SIG-M5 (cell line): ENCODE measurements around the gene TMEM89.

Source experiments
- DNase-seq: peaks from one replicate; lab custom pipeline; 2025; lab: John Stamatoyannopoulos, UW

Gene TMEM89

DNA sequence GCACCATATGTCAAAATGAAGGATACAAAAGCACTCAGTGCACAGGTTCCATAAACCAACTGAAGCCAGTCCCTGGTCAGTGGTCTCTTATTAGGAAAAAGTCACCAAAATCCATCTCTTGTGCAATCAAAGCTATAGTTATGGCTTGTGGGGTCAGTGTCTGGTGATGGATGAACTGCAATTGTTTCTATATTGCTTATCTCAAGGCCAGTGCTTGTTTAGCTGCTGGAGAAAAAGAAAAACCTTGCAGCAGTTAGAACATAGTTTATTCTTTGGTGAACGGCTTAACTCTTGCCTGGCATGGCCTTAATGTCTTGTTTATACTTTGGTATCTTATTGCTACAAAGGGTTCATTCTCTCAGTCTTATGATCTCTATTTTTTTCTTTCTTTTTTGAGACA lies 9.3 kb downstream of the TMEM89 start:
- no peak for DNase-seq

DNA sequence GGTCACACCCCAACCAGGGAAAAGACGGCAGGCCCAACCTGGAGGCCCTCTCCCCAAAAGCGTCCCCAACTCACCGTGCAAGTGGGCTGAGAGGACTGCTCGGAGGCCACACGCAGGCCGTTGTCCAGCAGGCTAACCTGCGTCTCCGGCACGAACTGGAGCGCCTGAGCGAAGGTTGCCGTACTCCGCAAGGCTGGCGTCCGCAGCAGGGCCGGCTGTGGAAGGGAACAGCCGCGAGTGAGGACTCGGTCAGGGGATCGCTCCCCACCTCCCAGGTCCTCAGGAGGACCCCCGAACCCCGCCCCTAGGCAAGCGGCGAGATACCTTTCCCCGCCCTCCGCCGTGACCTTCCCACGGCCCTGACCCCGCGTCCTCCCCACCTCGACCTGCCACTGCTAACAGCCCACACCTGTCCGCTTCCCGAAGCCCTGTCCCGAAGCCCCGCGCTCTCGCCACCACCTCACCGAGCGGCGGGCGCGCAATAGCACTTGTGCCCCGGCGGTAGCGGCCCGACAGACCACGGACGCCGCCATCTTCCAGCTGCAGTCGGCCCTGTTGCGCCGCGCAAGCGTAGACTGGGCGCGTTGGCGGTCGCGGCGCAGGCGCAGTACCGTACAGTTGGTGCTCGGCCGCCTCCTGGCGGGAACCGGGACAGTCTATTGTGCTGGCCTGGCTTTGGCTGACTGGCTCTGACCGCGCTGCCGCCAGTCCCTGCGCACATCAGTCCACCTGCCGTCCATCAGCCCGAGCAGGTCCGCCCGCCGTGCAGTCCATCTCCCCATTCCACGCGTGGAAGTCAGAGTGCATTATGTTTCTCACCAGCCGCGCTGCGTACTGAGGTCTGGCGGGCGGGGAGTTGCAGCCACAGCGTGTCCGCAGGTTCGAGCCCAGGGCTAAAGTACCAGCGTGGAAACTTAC lies 12.2 kb downstream of the TMEM89 start, which contains the start of gene UQCRC1:
Gene UQCRC1, minus strand, starts transcription at position 559 of the 918 bp plus-strand sequence. Its CDS starts 26 bp downstream, at position 533.
- DNase-seq = peak; percentile 63

GRCh38 chr3:48607519-48607918 lies 14.1 kb downstream of the TMEM89 start:
- no peak for DNase-seq

DNA sequence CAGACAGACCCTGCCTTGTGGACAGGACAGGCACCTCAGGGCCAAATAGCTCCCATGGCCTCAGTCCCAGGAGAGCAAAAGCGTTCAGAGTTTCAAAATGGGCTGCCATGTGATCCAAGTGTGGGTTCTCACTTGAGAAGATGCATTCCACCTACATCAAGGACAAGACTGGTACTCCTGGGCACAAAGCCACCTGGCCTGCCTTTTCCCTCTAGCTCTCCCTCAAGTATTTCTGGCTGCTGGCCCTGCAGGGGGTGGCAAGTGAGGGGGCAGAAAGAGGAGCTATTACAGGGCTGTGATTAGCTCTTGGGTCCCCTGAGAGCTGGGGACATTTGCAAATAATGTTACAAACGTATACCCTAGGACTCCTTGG lies 20.0 kb downstream of the TMEM89 start:
- no peak for DNase-seq

DNA sequence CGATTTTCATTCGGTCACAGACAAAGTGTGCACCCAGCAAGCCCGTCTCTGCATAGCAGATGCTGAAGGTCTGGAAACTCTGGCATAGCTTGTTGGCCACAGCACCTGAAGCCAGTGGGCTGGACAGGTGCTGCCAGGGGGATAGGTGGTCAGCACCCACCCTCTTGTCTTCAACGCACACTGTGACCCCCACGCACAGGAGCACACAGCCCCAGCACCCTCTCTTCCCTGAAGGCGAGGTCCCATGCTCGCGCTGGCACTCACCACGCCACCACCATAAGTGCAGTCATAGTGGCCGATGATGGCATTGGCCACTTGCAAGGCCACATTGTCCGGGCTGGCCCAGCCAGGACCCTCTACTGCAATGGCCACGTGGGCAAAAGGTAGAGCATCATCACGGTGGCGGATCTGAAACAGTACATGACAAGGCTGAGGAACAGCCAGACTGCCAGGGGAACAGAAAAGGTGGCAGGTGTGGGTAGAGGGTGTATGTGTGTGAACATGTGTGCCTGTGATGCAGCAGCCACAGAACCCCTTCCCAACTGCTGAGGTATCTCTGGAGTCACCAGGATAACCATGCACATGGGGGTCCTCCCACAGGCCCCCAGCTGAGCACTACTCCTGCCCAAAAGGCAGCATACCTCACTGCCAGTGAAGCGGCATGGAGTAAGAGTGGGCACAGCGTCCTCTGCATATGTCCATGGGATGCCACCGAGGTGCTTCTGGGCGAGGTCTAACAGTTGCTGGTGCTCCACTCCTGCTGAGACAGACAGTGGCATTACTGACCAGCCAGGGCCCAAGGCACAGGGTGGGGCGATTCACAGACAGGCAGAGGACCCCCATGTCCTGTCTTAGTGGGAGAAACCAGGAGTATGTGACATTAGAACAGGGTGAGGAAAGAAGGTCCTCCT lies 20.6 kb downstream of the TMEM89 start:
- DNase-seq = no peak

- no peak for DNase-seq
These were observed 21.9 kb downstream of the TMEM89 start for GRCh38 chr3:48599509-48600285.

DNA sequence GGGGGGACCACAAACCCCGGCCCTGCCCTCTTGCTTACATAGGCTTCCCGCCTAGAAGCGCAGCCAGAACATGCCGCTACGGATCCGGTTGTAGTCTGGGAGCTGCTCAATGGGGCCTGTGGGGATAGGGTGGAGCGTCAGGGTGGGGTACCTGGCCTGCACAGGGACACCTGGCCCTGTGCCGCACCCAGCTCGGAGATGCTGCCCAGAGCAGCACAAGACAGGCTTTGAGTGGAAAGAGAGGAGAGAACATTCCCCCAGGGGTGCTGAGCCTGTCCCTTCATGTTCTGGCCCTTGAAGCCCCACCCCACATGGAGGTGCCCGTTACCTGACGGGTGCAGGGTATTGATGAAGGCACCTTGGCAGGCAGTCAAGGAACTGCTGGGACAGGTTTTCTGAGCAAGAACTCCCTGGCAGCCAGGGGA lies 22.5 kb downstream of the TMEM89 start:
- no peak for DNase-seq

GRCh38 chr3:48598323-48599076 lies 23.1 kb downstream of the TMEM89 start:
- no peak for DNase-seq

DNA sequence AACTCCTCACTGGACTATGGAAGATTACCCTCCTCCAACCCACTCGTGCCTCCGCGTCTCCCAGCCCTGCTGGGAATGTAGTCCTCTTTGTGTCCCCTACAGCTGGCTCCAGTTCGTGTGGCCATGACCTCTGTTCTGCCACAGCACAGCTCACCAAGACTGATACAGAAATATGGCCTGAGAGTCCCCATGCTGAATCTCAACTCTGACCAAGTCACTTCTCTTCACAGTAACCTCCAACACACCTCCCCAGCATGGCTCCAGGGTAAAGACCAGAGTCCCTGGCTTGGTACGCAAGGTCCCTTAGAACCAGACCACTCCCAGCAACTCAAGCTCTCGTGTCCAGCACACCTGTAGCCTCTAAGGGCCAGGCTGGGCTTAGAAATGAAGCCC lies 24.2 kb downstream of the TMEM89 start:
- no peak for DNase-seq

DNA sequence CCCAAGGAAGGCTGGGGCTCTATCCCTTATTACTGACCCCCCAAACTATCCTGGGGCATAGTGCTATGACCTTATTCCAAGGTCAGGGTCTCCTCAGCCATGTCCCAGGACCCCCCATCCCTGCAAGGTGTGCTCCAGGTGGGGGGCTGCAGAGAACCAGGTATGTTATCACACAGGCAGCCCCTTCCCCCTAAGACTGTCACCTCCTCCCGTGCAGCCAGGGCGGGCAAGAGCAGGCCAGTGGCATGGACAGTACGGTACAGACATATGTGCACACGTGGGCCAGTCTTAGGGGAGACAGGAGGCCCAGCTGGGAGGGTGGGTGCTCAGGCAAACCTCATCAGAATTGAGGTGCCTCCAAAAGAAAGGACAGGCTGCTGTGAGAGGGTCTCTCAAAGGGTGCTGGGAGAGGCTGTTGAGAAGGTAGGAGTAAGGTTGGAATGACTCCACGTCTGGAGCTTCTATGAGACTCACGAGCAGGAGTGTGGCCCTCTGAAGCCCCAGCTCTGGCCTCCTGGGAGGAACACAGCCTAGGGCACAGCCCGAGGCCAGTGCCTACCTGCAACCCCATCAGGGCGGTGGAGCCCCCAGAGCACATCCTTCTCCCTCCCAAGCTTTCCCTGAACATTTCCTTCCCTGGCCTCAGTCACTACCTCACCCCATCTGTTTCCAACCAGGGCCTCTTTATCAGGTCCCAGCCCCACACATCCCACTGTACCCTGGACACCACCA lies 24.7 kb downstream of the TMEM89 start:
- DNase-seq = no peak

DNA sequence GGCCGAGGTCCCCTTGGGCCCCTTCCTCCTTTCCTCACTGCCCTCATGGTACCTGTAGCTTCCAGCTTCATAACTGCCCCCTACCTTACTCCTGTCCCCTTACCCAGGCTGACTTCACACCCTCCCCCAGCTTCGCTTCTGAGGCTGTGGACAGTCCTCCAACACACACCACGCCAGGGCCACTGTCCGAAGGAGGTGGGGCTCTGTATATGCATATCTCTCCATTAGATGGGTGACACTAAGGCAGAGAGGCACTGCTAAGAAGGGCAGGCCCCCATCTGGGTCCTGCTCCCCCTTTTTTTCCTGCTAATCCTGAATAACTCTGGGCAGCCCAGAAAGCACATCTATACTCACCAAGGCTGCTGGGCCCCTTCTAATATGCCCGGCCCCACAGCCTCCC lies 25.4 kb downstream of the TMEM89 start:
- no peak for DNase-seq

DNA sequence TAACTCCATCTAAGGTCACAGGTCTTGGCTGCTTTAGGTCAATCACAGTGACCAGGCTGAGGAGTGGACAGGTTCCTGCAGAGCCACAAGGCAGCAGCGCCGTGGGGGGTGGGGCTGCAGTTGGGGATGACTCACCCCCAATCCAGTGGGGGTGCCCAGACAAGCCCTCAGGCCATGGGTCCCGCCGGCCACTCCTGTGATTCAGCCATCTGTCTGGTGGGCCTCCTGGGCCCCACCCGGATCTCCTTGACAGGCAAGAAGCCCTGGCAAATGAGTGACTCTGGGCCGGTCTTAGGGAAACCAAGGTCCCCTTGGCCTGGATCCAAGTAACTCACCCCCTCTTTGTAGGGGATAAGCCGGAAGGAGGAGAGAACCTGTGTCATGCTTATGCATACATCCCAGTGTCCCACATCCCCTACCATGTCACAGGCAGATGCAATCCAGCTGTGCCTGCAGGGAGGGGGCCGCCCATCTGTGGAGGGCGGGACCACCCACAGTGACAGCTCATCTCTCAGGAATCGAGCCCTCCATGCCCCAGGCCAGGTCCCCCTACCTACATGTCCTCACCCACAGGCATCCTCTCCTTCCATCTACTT lies 25.9 kb downstream of the TMEM89 start:
- DNase-seq = no peak

DNA sequence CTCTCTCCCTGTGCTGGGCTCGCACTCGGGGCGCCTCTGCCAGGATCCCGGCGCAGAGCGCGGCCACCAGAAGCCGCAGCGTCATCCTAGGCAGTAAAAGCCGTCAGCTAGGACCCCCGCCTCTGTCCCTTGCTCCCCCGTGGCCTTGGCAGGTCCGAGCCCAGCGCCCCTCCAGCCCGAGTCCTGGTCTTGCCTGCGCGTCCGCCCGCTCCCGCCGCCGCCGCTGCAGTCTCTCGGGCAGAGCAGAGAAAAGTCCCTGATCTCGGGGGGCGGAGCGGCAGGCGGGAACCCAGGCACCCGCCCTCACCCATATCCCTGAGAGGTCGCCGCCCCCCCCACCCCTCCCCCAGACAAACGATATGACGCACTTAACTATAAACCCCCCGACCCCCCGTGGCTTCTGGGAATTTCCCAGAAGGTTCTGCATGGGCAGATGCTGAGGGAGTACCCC lies 26.5 kb downstream of the TMEM89 start, which contains the start of gene COL7A1:
Gene COL7A1, minus strand, starts transcription at position 255 of the 451 bp plus-strand sequence. Its CDS starts 170 bp downstream, at position 85.
- DNase-seq = no peak

DNA sequence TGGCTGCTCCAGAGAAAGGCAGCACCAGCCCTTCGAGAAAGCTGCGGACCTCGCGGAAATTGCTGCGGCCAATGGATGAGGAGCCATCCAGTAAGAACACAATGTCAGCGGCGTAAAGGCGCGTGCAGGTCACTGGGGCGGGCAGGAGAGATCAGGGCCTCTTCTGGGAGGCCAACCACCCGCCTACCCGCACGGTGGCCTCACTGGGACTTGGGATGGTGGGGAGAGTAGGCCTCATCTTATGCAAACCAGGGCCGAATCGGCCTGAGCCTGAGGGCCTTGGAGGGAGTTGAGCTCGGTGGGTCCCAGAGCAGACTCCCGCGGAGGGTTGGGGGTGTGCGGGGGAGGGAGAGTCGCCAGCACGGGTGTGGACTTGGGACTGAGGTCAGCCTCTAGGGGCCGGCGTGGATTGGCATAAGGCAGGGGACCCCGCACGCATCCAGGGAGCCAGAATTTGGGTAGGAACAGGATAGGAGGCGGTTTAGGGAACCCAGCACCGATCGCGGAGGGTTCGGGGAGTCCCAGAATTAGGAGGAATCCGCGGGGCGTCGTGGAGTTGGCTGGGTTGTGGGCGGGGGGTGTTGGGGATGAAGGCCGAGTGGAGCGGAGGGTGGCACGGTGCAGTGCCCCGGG lies 27.0 kb downstream of the TMEM89 start:
- no peak for DNase-seq

DNA sequence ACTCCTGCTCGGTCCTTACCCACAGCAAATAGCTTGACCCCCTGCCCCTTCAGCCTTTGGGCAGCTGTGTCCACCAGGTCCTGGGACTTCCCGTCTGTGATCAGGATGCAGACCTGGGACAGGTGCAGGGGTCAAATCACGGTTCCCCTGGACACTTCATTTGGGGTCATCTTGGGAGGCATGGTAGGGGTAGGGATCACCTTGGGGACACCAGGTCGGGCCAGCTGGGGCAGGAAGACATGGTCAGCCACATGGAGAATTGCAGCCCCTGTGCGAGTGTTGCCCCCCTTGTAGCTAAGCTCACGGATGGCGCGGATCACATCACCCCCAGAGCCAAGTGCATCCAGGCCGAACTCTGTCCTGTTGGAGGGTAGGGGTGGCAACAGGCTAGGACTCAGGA lies 28.2 kb downstream of the TMEM89 start:
- no peak for DNase-seq

DNA sequence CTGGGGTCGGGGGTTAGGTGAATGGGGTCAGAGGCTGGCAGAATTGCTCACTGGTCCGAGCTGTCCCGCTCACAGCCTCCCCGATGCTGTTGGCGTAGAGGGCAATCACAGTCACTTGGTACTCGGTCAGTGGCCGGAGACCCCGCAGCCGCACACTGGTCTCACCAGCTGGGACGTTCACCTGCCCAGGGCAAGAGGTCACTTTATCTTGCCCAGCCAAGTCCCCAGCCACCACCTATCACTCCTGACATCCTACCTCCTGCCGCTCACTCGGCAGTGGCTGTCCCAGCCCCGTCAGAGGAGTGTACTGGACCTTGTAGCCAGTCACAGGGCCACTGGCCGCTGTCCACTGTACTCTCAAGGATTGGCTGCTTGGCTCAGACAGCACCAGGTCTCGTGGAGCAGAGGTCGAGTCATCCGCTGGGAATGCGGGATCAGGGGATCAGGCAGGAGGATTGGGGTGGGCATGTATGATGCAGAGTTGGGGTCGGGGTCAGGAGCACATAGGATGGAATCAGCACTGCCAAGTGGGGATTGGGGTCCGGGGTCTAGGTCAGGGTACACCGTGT lies 29.0 kb downstream of the TMEM89 start:
- no peak for DNase-seq

DNA sequence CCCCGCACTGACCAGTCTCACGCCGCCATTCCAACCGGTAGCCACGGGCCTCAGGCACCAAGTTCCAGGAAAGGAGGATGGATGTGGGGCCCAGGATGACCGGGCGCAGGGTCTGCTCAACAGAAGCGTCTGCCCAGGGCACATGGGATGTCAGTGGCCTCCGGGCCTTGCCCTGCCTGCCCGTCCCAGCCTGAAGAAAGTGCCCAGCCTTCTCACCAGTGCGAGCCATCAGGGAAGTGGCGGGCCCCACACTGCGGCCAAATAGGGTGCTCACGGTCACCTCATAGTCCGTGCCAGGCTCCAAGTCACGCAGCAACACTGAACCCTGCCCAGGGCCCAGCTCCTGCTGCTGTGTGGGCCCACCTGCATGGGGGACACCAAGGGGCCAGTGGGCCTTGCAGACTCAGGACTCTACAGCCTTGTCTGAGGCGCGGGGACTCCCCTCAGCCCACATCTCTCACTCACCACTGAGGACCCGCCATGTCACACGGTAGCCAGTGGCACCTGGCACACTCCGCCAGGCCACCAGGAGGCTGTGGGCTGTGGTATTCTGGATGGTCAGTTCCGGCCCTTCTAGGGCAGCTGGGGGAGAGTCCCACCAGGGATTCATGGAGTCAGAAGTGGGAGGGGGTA lies 29.6 kb downstream of the TMEM89 start:
- no peak for DNase-seq

GRCh38 chr3:48591436-48591835 lies 30.1 kb downstream of the TMEM89 start:
- no peak for DNase-seq

DNA sequence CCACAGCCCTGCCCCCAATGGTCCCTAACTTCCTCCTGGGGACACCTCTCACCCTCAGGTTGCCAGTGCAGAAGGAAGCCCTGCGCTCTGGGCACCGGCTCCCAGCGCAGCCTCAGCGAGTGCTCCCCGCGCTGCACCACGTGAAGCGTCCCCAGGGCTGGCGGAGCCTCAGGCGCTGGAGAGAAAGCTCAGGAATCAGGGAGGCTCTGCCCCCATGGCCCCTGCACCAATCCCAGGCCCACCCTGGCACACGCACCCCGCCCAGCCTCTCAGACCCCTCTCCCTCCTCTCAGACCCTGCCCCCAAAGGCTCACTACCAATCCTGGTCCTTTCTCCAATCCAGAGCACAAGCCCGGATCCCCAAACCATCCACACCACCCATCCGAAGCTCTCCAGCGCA lies 33.3 kb downstream of the TMEM89 start:
- DNase-seq = no peak
